ENCODE data around the gene SPARC.
"Not testable (repeated sequence)": the region's sequence is repeated elsewhere in the genome, so short reads cannot be mapped to it uniquely, and the experiment has no call there.

Gene SPARC

DNA sequence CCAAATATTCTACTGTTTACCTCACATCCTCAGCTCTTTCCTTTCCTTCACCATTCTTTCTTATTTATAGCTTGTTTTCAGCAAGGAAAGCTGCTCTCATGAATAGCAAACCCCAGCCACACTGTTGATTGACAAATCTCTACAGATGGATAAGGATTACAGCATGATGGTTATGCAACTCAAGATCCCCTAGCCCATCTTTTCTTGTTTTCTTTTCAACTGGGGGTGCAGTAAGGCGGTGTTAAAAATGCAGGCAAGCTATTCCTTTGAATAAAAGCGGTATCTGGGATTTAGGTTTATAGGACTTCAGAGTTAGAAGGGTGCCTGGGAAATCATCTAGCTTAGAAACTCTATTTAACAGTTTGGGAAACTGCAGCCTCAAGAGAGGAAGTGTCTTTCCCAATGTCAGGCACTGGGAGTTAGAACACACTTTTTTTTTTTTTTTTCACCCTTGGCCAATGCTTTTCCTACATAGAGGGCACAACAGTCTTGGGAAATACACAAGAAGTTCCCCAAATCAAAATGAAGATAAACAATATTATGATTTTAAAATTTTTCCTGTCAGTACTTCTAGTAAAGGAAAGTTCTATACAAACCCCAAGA lies 2.6 kb downstream of the SPARC start:
- no peaks in the 10 kb centered on the region for H3K9me3 ChIP-seq (ENCODE audit: control insufficient read depth, low read length)
- peak overlapping the region; percentile 79 for H3K4me3 ChIP-seq (ENCODE audit: low read depth, low read length)
- H3K9ac ChIP-seq = no peak overlapping the region
- peak overlapping the region; percentile 82 for H3K4me2 ChIP-seq (ENCODE audit: low read length)
- peaks cover 30% of the 10 kb centered on the region for H3K79me2 ChIP-seq
- peaks cover 32% of the 10 kb centered on the region for H3K4me1 ChIP-seq
- peak overlapping the region; percentile 83 for H3K27ac ChIP-seq
- H2AFZ ChIP-seq = no peak overlapping the region
- TF ChIP-seq, protein P1, sequence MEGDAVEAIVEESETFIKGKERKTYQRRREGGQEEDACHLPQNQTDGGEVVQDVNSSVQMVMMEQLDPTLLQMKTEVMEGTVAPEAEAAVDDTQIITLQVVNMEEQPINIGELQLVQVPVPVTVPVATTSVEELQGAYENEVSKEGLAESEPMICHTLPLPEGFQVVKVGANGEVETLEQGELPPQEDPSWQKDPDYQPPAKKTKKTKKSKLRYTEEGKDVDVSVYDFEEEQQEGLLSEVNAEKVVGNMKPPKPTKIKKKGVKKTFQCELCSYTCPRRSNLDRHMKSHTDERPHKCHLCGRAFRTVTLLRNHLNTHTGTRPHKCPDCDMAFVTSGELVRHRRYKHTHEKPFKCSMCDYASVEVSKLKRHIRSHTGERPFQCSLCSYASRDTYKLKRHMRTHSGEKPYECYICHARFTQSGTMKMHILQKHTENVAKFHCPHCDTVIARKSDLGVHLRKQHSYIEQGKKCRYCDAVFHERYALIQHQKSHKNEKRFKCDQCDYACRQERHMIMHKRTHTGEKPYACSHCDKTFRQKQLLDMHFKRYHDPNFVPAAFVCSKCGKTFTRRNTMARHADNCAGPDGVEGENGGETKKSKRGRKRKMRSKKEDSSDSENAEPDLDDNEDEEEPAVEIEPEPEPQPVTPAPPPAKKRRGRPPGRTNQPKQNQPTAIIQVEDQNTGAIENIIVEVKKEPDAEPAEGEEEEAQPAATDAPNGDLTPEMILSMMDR (IDR thresholded peaks at IDR 0.05) = no peak
- no peaks in the 10 kb centered on the region for H3K36me3 ChIP-seq (ENCODE audit: control insufficient read depth, insufficient read depth, low read length)
- no peaks in the 10 kb centered on the region for H3K27me3 ChIP-seq (ENCODE audit: control insufficient read depth, insufficient read depth, low read length)

DNA sequence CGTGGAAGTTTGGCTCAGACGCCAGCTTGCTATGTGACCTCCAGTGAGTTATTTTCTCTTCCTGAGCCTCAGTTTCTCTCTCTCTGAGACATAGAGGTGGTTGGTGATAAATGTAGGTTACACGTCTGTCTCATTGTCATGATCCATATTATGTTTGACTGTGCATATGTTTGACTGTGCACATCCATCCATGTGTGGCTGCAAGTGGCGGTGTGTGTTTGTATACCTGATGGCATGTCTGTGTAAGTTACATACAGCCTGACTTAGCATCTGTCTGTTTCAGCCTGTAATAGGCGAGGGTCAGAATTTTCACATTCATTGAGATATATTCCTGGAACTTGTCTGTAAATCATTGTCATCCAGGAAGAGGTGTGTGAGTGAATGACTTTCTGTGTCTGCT lies 3.3 kb downstream of the SPARC start:
- TF ChIP-seq, protein P1 (IDR thresholded peaks at IDR 0.05) = no peak
- peaks cover 32% of the 10 kb centered on the region for H3K4me1 ChIP-seq
- peak overlapping the region; percentile 83 for H3K27ac ChIP-seq
- H3K79me2 ChIP-seq = peaks cover 37% of the 10 kb centered on the region
- H3K4me2 ChIP-seq (ENCODE audit: low read length) = peak overlapping the region; percentile 82
- H3K9ac ChIP-seq = no peak overlapping the region
- H2AFZ ChIP-seq = no peak overlapping the region
- no peaks in the 10 kb centered on the region for H3K27me3 ChIP-seq (ENCODE audit: control insufficient read depth, insufficient read depth, low read length)
- no peaks in the 10 kb centered on the region for H3K36me3 ChIP-seq (ENCODE audit: control insufficient read depth, insufficient read depth, low read length)
- H3K9me3 ChIP-seq (ENCODE audit: control insufficient read depth, low read length) = no peaks in the 10 kb centered on the region
- H3K4me3 ChIP-seq (ENCODE audit: low read depth, low read length) = no peak overlapping the region

DNA sequence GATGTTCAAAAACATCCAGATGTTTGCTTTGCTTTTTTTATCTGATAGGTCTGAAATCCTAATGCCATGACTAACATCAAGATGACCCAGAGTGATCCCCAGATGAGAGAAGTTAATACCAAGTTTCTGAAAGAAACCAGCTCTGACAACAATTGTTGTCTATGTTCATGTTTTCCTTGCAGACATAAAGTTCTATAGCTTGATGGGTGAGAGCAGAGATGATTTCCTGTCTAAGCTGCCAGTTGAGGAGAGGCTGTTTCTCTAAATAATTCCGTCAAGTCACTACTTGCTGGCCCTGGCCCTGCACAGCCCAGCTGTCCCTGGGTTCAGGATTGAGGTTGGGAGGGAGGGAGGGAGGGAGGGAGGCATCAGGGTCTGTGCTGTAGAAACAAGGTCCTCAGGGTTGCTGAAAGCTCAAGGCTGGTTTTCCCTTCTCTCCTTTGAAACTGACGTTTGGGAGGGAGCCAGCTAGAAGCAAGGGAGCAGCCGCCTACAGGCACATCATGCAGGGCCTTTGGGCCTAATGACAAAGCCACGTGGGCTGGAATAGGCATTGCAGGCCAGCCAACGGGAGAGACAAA lies 3.9 kb downstream of the SPARC start:
- no peak overlapping the region for H3K9ac ChIP-seq
- no peak overlapping the region for H2AFZ ChIP-seq
- H3K36me3 ChIP-seq (ENCODE audit: control insufficient read depth, insufficient read depth, low read length) = no peaks in the 10 kb centered on the region
- TF ChIP-seq, protein P1 (IDR thresholded peaks at IDR 0.05) = no peak
- H3K4me3 ChIP-seq (ENCODE audit: low read depth, low read length) = no peak overlapping the region
- H3K79me2 ChIP-seq = peaks cover 38% of the 10 kb centered on the region
- peak overlapping the region; percentile 82 for H3K4me2 ChIP-seq (ENCODE audit: low read length)
- H3K4me1 ChIP-seq = peaks cover 32% of the 10 kb centered on the region
- no peaks in the 10 kb centered on the region for H3K9me3 ChIP-seq (ENCODE audit: control insufficient read depth, low read length)
- H3K27ac ChIP-seq = peak overlapping the region; percentile 83
- H3K27me3 ChIP-seq (ENCODE audit: control insufficient read depth, insufficient read depth, low read length) = no peaks in the 10 kb centered on the region

DNA sequence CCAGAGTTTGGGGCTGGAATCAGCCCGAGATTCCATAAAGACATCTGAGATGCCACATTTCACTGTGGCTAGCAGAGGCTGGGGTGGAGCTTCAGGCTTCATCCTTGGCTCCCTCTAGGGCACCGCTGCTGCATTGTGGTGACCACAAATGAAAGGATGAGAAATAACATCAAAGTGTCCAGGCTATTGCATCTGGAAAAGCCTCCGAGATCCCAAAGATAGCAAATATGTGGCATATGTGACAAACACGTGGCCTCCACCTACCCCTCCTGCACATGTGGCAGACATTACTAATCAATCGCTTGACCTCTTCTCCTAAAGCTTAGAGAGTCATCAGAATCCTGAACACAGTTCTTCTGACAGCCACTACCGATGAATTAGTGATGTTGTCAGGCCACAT lies 4.5 kb downstream of the SPARC start:
- H2AFZ ChIP-seq = no peak overlapping the region
- no peaks in the 10 kb centered on the region for H3K27me3 ChIP-seq (ENCODE audit: control insufficient read depth, insufficient read depth, low read length)
- H3K36me3 ChIP-seq (ENCODE audit: control insufficient read depth, insufficient read depth, low read length) = no peaks in the 10 kb centered on the region
- H3K27ac ChIP-seq = peak overlapping the region; percentile 17
- H3K4me3 ChIP-seq (ENCODE audit: low read depth, low read length) = no peak overlapping the region
- H3K9me3 ChIP-seq (ENCODE audit: control insufficient read depth, low read length) = no peaks in the 10 kb centered on the region
- TF ChIP-seq, protein P1 (IDR thresholded peaks at IDR 0.05) = no peak
- no peak overlapping the region for H3K4me2 ChIP-seq (ENCODE audit: low read length)
- H3K4me1 ChIP-seq = peaks cover 32% of the 10 kb centered on the region
- no peak overlapping the region for H3K9ac ChIP-seq
- peaks cover 40% of the 10 kb centered on the region for H3K79me2 ChIP-seq

DNA sequence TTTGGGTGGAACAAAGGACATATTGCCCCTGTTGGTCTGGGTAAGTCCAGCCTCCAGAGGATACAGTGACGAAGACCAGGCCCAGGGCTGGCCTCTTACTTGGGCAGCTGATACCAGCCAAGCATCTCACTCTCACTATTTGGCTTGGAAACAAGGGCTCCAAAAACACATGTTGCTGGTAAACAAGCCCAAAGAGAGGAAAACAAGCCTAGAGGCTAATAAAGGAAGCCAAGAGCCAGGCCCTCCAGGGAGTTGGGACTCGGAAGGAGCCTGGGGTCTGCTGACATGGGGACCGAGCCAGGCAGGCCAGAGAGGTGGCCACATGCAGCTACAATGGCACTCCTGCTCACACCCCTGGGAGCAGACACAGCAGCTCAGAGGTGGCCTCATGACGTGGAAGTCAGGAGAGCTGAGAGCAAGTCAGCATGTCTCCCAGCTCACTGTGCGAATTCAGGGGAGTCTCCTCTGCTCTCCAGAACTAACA lies 5.7 kb downstream of the SPARC start:
- TF ChIP-seq, protein P1 (IDR thresholded peaks at IDR 0.05) = no peak
- Histone ChIP-seq H3K4me3 (ENCODE audit: low read depth, low read length) (no peak overlapping the region), H3K9ac (no peak overlapping the region), H3K36me3 (ENCODE audit: control insufficient read depth, insufficient read depth, low read length) (no peaks in the 10 kb centered on the region), H2AFZ (no peak overlapping the region), H3K27me3 (ENCODE audit: control insufficient read depth, insufficient read depth, low read length) (no peaks in the 10 kb centered on the region), H3K9me3 (ENCODE audit: control insufficient read depth, low read length) (no peaks in the 10 kb centered on the region), H3K27ac (no peak overlapping the region), H3K4me1 (peaks cover 28% of the 10 kb centered on the region), H3K4me2 (ENCODE audit: low read length) (no peak overlapping the region), H3K79me2 (peaks cover 40% of the 10 kb centered on the region)

DNA sequence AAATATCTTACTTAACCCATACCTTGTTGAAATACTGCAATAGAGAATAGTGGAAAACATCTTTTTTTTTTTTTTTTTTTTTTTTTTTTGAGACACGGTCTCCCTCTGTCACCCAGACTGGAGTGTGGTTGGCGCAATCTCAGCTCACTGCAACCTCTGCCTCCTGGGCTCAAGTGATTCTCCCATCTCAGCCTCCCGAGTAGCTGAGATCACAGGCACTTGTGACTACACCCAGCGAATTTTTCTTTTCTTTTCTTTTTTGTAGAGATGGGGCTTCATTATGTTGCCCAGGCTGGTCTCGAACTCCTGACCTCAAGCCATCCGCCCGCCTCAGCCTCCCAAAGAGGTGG lies 6.6 kb downstream of the SPARC start:
- H2AFZ ChIP-seq; H3K9me3 ChIP-seq (ENCODE audit: control insufficient read depth, low read length); H3K27ac ChIP-seq; H3K9ac ChIP-seq; H3K36me3 ChIP-seq (ENCODE audit: control insufficient read depth, insufficient read depth, low read length); H3K27me3 ChIP-seq (ENCODE audit: control insufficient read depth, insufficient read depth, low read length); H3K4me2 ChIP-seq (ENCODE audit: low read length); H3K4me3 ChIP-seq (ENCODE audit: low read depth, low read length): not testable (repeated sequence)
- Histone ChIP-seq H3K79me2 (peaks cover 40% of the 10 kb centered on the region), H3K4me1 (peaks cover 29% of the 10 kb centered on the region)

Data from parathyroid adenoma (tissue), 2 donors.